GM19397 (cell line): ENCODE data around the gene SHROOM3.

ENCODE experiments used
- ATAC-seq: cut with Tn5 transposase; IDR thresholded peaks from one replicate; pipeline ENCODE4 v1.9.1; 2021; ENCODE audit warnings: mild to moderate bottlenecking, moderate library complexity; ENCODE audit not compliant: unreplicated experiment

SHROOM3 gene

GRCh38 chr4:76758996-76759395 lies 324.0 kb downstream of the SHROOM3 start:
- ATAC-seq: no peak

- ATAC-seq: no peak
Observed at GRCh38 chr4:76760193-76760592, 325.2 kb downstream of the SHROOM3 start.

GRCh38 chr4:76762137-76763130 lies 327.4 kb downstream of the SHROOM3 start:
- no peak for ATAC-seq

- no peak for ATAC-seq
Observed at GRCh38 chr4:76764251-76764650, 329.2 kb downstream of the SHROOM3 start.

- no peak for ATAC-seq
Observed at GRCh38 chr4:76765473-76766183, 330.6 kb downstream of the SHROOM3 start.

GRCh38 chr4:76767983-76768382 lies 333.0 kb downstream of the SHROOM3 start:
- ATAC-seq: no peak

- ATAC-seq: peak; percentile 61
Observed at GRCh38 chr4:76772498-76773106, 337.6 kb downstream of the SHROOM3 start.

- no peak for ATAC-seq
Observed at GRCh38 chr4:76773766-76774165, 338.7 kb downstream of the SHROOM3 start.

GRCh38 chr4:76779740-76780459 lies 344.9 kb downstream of the SHROOM3 start:
- no peak for ATAC-seq

- no peak for ATAC-seq
Observed at GRCh38 chr4:76780781-76781697, 346.0 kb downstream of the SHROOM3 start.

- no peak for ATAC-seq
Observed at GRCh38 chr4:76781698-76782595, 346.9 kb downstream of the SHROOM3 start.

GRCh38 chr4:76782837-76783236 lies 347.8 kb downstream of the SHROOM3 start:
- ATAC-seq: no peak

- ATAC-seq: no peak
Observed at GRCh38 chr4:76783836-76784235, 348.8 kb downstream of the SHROOM3 start.

- ATAC-seq: no peak
Observed at GRCh38 chr4:76784237-76784636, 349.2 kb downstream of the SHROOM3 start.

- ATAC-seq: no peak
Observed at GRCh38 chr4:76787898-76788297, 352.9 kb downstream of the SHROOM3 start.

GRCh38 chr4:76790377-76790776 lies 355.3 kb downstream of the SHROOM3 start:
- ATAC-seq: no peak

GRCh38 chr4:76791479-76791878 lies 356.4 kb downstream of the SHROOM3 start:
- ATAC-seq: no peak

GRCh38 chr4:76792418-76792817 lies 357.4 kb downstream of the SHROOM3 start:
- ATAC-seq: no peak

GRCh38 chr4:76795243-76795642 lies 360.2 kb downstream of the SHROOM3 start:
- no peak for ATAC-seq
